Iris pigment epithelial cell (primary cell): Measurements from ENCODE around the gene STK11.
A peak's percentile ranks its signal among the peaks of the same experiment; 100 is the strongest.
"Not testable (repeated sequence)": the region's sequence is repeated elsewhere in the genome, so short reads cannot be mapped to it uniquely, and the experiment has no call there.

Source experiments
- DNase-seq: peaks from one replicate; pipeline ENCODE4 v3.0.0-alpha.2; 2011; ENCODE audit warnings: low read depth

The STK11 gene

DNA sequence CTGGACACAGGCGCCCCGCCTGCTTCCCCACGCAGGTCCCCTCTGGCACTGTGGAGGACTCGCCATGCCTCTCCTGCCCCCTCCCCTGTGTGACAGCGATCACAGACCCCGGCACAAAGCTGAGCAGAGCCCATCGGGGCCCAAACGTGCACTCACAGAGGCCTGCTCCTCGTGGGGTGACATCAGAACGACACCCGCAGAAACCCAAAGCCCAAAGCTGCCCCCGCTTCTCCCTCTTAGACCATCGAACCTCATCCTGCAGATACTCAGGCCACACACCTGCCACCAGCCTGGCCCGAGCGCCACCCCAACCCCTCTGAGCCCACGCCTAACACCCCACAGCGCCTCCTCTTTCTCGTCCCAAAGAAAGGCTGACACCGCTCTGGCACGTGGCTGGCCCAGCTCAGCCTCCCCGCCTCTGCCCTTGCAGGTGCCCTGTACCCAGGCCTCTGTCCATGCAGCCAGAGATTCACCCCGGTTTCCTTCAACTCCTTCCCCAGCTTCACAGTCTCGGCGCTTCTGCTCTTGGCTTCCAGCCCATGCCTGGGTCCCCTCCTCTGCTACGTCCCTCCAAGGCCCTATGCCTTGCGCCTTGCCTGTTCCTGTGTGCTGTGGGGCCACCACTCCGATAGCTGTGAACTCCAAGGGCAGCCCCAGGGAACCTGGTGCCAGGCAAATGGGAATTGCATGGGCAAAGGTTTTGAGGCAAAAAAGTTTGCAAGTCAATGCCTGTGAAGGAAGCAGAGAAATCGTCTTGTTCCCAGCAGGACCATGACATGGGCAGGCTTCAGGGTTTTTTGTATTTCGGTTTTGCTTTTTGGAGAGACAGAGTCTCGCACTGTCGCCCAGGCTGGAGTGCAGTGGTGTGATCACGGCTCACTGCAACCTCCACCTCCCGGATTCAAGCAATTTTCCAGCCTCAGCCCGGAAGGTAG, 33.1 kb downstream of the STK11 start:
- DNase-seq: no peak

DNA sequence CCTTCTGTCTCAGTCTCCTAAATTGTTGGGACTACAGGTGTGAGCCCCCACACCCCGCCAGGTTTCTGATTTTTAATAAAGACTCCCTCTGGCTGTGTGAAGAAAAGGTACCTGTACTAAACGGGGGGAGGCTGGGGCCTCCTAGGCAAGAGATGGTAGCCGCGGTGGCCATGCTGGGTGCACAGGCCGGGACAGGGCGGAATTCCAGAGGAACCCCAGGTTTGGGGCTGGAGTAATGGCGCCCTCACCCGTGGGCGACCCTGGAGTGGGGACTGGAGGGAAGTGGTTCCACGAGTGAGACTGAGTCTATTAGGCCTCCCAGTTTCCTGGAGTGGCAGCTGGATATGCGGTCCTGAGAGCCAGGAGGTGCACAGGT, 33.8 kb downstream of the STK11 start:
- DNase-seq: no peak

DNA sequence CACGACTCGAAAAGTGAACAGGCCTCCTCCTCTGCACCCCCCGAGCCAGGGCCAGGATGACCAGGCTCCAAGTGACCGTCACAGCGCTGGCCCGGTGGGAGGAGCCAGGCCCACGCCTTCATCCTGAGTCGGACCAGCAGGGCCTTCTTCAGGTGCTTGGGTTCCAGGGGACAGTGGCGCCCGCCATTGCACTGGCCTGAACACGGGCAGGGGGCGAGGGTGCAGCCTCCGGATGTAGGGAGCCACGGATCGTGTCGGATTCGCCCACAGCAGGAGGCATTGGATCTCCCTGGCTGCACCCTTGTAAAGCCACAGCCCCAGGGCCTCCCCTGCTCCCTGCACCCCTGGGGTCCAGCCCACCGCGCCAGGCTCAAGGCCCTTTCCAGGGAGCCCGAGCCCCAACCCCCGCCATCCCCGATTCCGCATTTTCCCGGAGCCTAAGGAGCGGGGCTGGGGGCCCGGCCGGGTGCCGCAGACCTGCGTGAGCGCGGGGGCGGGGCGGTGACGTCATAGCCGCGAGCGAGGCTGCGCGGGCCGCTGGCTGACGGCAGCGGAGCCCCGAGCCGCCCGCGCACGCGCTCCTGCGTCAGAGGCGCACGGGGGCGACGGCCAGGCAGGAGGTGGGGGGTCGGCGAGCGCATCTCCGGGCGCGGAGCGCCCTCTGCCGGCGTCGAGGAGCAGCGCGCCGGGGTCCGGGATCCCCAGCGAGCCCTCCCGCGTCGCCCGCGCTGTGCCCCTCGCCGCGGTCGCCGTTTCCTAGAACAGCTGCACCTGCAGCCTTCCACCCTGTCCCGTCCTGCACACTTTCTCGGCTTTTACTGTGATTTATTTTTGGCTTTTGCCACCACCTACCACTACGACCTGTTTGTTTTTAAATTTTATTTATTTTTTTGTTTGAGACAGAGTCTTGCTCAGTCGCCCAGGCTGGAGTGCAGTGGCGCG, 34.5 kb downstream of the STK11 start:
- DNase-seq: peak; percentile 91

DNA sequence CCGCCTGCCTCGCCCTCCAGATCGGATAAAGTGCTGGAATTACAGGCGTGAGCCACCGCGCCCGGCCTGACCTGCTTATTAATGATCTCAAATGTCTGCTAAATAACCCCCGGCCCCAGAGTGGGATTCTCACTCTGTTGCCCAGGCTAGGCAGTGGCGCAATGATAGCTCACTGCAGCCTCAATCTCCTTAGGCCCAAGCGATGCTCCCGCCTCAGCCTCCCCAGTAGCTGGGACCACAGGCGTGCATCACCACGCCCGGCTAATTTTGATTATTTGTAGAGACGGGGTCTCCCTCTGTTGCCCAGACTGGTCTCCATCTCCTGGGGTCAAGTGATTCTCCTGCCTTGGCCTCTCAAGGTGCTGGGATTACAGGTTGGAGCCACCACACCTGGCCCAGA, 35.3 kb downstream of the STK11 start:
- no peak for DNase-seq

DNA sequence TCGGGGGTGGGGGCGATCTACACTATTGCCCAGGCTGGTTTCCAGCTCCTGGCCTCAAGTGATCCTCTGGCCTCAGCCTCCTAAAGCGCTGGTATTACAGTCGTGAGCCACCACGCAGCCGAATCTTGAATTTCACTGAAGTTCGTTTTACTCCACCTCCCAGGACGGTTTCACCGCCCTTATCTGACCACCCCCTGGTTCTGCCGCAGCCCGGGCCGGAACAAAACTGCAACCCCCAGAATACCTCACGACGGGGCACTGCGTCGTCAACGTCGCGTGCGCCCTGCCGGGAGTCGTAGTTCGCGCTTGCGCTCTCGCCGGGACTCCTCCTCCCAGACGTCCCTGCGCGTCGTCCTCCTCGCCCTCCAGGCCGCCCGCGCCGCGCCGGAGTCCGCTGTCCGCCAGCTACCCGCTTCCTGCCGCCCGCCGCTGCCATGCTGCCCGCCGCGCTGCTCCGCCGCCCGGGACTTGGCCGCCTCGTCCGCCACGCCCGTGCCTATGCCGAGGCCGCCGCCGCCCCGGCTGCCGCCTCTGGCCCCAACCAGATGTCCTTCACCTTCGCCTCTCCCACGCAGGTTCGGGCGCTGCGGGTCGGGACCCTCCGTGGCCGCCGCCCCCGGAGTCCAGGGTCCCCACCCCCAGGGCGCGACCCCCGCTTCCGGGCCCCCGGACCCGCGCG, 36.0 kb downstream of the STK11 start, which contains the start of gene ATP5F1D:
Gene ATP5F1D, plus strand, starts transcription at position 335 of the 679 bp plus-strand sequence. Its CDS starts 100 bp downstream, at position 435.
- DNase-seq: peak; percentile 96

DNA sequence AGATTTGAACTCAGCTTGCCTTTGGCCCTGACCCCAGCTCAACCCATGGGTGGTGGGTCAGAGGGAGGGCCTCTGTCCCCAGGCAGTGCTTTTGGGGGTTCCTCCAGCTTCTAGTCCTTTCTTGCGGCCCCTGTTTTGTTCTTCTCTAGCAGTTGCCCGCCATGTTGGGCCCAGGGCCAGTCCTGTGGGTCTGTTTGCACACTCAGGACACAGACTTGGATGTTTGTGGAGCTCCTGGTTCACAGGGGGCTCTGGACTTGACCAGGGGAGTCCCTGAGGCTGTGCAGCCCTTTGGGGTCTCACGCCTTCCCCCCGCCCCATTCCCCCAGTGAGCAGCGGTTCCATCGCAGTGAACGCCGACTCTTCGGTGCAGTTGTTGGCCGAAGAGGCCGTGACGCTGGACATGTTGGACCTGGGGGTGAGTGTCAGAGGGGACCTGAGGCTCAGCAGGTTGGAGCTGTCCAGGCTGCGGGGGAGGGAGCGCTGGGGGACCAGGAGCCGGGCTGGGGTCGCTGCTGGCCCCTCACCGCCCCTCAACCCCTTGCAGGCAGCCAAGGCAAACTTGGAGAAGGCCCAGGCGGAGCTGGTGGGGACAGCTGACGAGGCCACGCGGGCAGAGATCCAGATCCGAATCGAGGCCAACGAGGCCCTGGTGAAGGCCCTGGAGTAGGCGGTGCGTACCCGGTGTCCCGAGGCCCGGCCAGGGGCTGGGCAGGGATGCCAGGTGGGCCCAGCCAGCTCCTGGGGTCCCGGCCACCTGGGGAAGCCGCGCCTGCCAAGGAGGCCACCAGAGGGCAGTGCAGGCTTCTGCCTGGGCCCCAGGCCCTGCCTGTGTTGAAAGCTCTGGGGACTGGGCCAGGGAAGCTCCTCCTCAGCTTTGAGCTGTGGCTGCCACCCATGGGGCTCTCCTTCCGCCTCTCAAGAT, 38.5 kb downstream of the STK11 start:
- DNase-seq: peak; percentile 77

DNA sequence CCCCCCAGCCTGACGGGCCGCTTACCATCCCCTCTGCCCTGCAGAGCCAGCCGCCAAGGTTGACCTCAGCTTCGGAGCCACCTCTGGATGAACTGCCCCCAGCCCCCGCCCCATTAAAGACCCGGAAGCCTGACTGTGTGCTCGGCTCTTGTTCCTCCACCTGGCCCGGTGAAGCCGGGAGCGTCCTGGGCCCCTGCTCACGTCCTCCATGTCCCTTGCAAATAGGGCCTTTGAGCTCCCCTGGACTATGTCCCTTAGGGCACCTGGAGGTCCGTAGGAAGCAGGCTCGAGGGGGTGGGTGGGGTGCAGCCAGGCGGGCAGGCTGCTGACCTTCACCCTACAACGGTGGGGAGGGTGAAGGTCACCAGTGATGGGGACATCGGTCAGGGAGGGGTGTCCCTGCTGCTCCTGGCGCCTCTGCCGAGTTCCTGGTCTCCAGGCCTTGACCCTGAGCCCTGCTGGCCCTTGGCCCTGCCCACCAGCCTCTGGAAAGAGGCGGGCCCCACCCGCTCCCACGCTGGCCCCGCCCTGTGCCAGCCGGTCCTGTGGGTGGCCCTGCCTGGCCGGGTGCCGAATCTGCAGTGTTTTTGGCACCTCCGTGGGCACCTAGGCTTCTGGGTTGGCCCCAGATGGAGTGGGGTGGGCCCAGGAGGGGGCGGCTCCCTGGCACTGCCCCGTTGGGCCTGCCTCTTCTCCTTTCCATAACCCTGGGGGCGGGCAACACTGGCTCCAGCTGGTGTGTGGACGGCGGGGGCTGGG, 39.3 kb downstream of the STK11 start:
- no peak for DNase-seq

DNA sequence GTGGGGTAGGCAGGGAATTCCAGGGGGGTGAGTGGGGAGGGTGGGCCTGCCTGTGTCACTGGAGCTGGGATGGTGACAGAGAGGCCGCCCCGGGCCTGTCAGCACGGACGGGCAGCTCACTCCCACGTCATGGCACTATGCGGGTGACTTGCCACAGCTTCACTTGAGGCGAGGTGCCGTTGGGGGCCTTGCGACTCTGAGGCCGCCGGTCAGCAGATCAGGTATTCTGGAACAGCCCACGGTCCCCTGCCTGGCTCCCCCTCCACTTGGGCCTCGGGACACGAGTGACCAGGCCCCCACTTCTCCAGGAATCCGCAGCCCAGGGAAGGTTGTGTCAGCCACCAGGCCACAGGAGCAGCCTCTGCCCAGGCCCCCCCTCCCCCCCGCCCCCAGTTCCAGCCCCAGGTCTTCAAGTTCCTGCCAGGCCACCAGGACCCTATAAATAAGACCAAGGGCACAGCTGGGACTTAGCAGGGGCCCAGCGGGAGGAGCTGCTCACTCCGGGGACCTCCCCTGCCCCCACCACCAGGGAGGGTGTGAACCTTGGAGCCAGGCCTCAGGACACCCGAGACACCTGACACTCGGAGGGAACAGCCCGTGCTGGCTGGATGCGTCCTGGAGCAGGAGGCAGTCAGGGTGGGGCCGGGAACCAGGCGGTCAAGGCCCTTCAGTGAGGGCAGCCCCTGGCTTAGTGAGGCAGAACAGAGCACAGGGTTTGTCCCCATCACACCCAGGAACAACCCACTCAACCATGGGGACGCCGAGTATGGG, 40.1 kb downstream of the STK11 start:
- DNase-seq: no peak

DNA sequence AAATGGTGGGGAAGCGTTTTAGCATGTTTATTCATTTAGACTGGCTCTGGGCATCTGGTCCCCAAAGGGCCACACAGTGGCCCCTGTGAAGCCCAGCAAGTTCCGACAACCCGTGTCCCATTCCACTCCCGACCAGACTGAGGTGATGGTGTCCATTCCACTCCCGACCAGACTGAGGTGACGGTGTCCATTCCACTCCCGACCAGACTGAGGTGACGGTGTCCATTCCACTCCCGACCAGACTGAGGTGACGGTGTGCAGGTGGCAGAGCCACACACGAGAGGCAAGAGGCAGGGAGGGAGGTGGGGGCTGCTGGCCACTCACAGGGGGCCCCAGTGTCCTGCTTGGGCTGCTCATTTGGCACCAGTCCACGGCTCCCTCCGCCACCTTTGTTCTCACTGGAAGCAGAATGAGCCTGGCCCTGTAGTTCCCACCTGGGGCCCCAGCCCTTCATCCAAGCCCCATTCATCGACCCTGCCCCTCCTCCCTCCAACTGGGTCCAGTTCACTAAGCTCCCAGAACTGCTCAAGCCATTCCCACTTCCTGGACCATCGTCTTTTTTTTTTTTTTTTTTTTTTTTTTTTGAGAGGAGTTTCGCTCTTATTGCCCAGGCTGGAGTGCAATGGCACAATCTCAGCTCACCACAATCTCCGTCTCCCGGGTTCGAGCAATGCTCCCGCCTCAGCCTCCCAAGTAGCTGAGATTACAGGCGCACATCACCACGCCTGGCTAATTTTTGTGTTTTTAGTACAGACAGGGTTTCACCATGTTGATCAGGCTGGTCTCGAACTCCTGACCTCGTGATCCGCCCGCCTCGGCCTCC, 40.9 kb downstream of the STK11 start:
- DNase-seq: not testable (repeated sequence)

DNA sequence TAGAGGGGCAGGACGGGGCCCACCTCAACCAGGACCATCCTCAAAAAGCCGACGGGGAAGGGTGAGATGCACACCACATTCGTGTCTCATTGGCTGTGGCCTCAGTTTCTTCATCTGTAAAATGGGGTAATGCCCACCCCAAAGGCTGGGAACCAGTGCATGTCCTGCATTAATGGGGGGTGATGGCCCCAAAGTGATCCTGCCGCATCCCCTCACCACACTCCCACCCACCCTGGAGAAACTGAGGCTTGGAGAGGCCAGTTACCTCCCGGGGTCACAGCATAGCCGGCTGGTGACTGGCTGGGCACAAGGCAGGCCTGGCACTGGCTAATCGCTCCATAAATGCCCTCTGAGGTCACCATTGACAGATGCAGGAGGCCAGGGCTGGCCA, 42.2 kb downstream of the STK11 start:
- no peak for DNase-seq

DNA sequence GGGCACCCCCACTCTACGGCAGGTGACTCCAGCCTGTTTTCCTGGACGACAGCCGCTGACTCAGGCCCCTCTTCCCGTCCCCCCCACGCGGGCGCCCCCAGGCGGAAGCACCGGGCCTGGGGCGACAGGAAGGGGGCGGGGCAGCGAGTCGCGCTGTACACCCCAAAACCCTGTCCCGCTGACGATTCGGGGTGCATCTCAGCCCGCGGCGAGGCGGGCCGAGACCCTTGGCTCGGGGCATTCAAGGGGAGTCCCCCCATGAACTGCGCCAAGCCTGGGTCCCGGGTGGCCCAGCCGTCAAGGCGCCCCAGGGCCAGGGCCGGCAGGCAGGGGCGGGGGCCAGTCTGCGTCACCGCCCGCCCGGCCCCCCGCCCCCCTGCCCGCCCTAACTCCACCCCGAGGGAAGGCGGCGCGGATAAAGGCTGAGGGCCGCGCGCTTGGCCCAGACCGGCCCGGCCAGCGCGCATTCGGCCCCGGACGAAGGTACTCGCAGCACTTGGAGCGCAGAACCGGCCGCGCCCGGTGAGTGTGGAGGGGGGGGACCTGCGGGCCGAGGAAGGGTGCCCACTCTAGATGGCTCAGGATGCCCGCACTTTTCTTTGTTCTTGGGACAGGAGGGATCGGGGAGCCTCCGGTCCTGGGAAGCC, 42.7 kb downstream of the STK11 start, which contains the start of gene MIDN:
Gene MIDN, plus strand, starts transcription at position 445 of the 647 bp plus-strand sequence. CDS start 1,714 bp downstream, outside the sequence.
- DNase-seq: peak; percentile 93

DNA sequence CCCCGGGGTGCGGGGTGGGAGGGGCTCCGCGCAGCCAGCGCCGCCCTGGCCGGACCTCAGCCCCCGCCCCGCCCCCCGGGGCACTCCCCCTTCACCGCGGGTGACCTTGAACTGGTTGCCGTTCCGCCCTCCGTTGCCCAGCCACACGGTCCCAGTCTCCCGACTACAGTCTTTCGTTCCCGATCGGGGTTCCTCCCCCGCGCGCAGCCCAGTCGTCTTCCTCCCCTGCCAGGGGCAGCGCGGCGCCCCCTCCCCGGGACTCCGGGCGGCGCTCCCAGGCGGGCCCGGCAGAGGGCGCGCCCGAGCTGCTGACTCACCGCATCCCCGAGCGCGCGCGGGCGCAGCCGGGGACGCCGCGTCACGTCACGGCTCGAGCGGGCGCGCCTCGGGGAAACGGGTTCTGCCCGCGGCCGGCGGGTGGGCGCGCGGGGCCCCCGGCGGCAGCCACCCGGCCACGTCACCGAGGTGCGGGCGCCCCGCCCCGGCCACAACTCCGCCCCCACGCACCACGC, 43.3 kb downstream of the STK11 start:
- peak; percentile 74 for DNase-seq

DNA sequence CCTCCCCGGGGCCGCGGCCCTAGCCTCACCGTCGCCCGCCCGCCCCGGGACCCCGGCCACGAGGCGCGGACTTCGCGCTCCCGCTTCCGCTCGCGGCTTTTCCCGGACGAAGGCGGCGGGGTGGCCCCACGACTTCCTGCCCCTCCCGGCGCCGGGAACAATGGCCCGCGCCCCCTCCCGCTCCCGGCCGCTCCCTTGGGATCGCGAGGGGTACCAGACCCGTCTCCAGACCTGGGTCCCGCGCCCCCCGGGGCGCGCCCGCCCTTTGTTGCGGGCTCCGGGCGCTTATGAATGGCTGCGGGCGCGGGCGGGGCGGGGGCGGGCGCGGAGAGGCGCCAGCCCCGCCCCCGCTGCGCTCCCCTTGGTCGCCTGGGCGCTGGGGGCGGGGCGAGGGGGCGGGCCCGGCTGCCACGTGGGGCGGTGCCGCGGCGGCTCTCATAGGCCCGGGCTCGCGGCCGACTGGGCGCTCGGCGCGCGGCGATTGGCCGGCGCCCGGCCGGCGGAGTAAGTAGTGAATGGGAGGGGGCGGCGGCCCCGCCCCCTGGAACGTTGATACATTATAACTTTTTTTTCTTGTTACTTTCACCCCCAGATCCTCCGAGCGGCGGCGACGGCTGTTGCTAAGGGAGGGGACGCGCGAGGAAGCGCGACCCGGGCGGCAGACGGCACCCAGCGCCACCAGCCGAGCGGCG, 43.9 kb downstream of the STK11 start:
- peak; percentile 95 for DNase-seq

DNA sequence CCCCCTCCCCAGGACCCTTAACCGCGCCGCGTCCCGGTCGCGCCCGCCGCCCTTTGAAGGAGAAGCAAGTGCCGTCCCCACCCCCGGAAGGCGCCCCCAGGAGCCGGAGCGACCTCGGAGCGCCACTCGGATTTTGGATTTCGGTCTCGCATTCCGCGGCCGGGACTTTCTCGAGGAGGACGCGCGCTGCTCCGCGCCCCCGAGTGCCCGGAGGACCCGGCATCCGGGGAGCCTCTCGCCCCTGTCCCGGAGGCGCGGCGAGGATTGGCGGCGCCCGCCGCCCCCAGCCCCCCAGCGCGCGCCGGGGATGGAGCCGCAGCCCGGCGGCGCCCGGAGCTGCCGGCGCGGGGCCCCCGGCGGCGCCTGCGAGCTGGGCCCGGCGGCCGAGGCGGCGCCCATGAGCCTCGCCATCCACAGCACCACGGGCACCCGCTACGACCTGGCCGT, 44.4 kb downstream of the STK11 start:
- DNase-seq: no peak

DNA sequence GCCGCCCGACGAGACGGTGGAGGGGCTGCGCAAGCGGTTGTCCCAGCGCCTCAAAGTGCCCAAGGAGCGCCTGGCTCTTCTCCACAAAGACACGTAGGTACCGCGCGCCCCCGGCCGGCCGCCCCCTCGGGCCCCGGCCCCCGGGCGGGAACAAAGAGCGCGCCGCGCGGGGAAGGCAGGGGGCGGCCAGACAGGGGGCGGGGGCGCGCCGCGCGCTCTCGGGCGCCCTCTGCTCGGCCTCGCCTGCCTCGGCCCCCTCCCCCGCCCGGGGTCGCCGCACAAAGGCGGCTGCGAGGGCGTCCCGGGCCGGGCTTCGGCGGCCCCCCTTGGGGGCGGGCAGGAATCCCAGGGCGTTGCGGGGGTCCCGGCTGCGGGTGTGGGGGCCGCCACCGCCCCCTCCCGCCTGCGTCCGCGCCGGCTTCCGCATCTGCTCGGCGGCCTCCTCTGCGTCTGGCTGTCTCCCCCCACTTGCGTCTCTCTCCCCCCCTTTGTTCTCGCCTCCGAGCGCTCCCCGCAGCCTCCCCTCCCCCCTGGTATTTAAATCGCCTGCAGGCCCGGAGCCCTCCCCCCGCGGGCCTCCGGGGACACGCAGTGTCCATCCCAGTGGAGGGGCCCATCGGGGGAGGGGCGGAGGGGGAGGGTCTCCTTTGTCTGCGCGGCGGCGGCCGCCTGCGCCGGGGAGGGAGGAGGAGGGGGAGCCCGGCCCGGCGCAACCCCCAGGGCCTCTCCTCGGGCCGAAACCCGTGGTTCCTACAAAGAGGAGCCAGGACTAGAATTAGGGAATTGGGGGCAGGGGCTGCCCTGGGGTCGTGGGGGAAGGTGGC, 45.1 kb downstream of the STK11 start:
- peak; percentile 72 for DNase-seq
